A549 treated with AZD9567 at 1 μM for 4 hours (cell line): ENCODE data around the gene PROKR2. TPM values are rescaled to one million over a fixed set of nuclear protein-coding genes. Genes with fewer than 3 reads are reported as not detected.

Experiments used
- total RNA-seq: library from RNA; stranded (reverse); fragments of 200-300 nt; extraction: Qiagen RNA extraction; gene quantifications from 5 replicates; pipeline ENCODE4 v1.2.3, GENCODE V29; 2022; ENCODE audit not compliant: insufficient read depth

PROKR2 gene
- total RNA-seq = not detected in 5 replicates

DNA sequence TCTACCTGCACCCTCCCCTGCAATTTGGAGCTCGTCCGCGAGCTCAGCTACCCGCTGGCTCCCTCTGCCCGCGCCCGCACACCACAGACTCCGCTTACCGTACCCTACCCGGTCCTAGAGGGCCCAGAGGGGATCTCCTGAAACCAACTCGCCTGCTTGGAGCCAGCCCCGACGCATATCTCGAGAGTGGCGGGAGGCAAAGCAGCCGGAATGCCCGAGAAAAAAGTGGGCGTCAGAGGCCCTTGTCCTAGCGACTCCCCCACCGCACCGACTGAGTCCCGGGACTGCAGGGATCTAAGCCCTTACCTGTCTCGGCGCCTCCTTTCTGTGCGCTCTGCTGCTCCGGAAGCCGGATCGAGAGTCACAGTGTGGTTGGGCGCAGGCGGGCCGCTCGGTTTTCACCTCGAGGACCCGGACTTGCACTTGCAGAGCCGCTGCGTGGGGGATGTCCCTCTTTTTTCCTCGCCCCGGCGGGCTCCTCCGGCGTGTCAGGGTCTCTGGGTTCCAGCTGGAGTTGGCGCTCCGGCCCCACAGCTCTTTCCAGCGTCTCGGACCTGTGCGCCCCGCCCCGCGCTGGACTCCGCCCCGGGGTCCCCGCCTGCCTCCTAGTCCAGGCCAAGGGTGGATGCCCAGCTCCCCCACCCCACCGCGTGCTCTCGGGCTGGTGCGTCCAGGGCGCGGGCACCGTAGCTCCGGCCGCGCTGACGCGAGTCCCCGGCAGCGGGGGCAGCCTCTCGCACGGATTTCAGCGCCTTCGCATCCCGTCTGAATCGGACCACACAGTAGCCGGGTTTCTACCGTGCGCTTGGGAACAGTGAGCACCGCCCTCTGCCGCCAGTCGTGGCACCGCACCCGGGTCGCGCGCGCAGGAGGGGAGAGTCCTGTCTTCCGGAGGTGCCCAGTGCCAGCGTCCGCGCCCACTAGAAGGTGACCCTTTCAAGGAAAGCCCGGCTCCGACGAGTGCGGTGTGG, at the start of gene PROKR2:
Gene PROKR2, minus strand, starts transcription at position 767 of the 971 bp plus-strand sequence. CDS start 2,585 bp downstream, outside the sequence.

Other genes starting within 250 kb of the PROKR2 start
- gene TMEM230, start 203.9 kb downstream of the PROKR2 start, total RNA-seq = 105 to 114 TPM (median 107 TPM) in 5 replicates
- 387 to 449 TPM (median 428 TPM) in 5 replicates for gene PCNA, start 197.0 kb downstream of the PROKR2 start, total RNA-seq
- gene CDS2, start 189.9 kb downstream of the PROKR2 start, total RNA-seq = 51.5 to 64.3 TPM (median 60.1 TPM) in 5 replicates